Breast epithelium (tissue), 4 donors: ENCODE results near the gene AOX1. TPM values are rescaled to one million over a fixed set of nuclear protein-coding genes. Genes with fewer than 3 reads are reported as not detected.

Source experiments
- DNase-seq, 2 donors: peaks; one replicate each; pipeline ENCODE4 v3.0.0-alpha.2; 2019; ENCODE audit warnings: low spot score in 2 of 2
- H3K27ac ChIP-seq, 2 donors: fragments of 200-600 bp; sonication (generic) in 1 of 2; one replicate each; pipeline ENCODE4 v1.5.1; 2016 to 2019; ENCODE audit warnings: mild to moderate bottlenecking in 1 of 2
- H3K27me3 ChIP-seq, 2 donors: fragments of 200-600 bp; sonication (generic) in 1 of 2; one replicate each; pipeline versions ENCODE4 v1.5.1 to v1.6.0; 2017 to 2019; ENCODE audit warnings: control low read depth in 1 of 2, mild to moderate bottlenecking in 1 of 2
- H3K36me3 ChIP-seq: fragments of 200-600 bp; one replicate; pipeline ENCODE4 v1.5.1; 2019
- H3K4me1 ChIP-seq, 2 donors: fragments of 200-600 bp; sonication (generic); one replicate each; pipeline ENCODE4 v1.5.1; 2016 to 2019; ENCODE audit warnings: control low read depth in 1 of 2
- H3K4me3 ChIP-seq, 3 donors: fragments of 200-600 bp; sonication (generic); 1 replicate in 2 of 3; 2 replicates in 1 of 3; pipeline ENCODE4 v1.5.1; 2016 to 2019; ENCODE audit warnings: mild to moderate bottlenecking in 3 of 3, moderate library complexity in 2 of 3
- H3K9me3 ChIP-seq, 2 donors: fragments of 200-600 bp; sonication (generic) in 1 of 2; one replicate each; pipeline ENCODE4 v1.5.1; 2016 to 2019; ENCODE audit warnings: control low read depth in 1 of 2
- POLR2A ChIP-seq: fragments of 450-650 bp; IDR thresholded peaks from one replicate; pipeline ENCODE4 v1.6.1; 2016; ENCODE audit warnings: antibody characterized with exemption, mild to moderate bottlenecking, moderate library complexity
- POLR2AphosphoS5 ChIP-seq, 3 donors: sonication (generic); formaldehyde crosslinking; IDR thresholded peaks; one replicate each; pipeline ENCODE4 v1.6.1; 2017; ENCODE audit warnings: antibody characterized with exemption in 3 of 3
- intact Hi-C: fragments of 100-400 bp; cut with DNase I; formaldehyde crosslinking; loops from one replicate; pipeline ENCODE4 v1.15.1; 2023; ENCODE audit warnings: low total_unique reads
- total RNA-seq, 3 donors: library from RNA; depleted of rRNA; stranded (reverse); fragments of >200 nt; gene quantifications; one replicate each; pipeline ENCODE4 v1.1.0, GENCODE V29; 2016
- TF ChIP-seq, protein P1 (sequence below), 3 donors: fragments of 450-650 bp; IDR thresholded peaks; one replicate each; pipeline ENCODE4 v1.5.1; 2016 to 2017; ENCODE audit warnings: antibody characterized with exemption in 3 of 3, mild to moderate bottlenecking in 3 of 3, moderate library complexity in 3 of 3

The AOX1 gene
- total RNA-seq, 3 donors from 2014 or later: 100.0 to 611 (median 111) TPM

DNA sequence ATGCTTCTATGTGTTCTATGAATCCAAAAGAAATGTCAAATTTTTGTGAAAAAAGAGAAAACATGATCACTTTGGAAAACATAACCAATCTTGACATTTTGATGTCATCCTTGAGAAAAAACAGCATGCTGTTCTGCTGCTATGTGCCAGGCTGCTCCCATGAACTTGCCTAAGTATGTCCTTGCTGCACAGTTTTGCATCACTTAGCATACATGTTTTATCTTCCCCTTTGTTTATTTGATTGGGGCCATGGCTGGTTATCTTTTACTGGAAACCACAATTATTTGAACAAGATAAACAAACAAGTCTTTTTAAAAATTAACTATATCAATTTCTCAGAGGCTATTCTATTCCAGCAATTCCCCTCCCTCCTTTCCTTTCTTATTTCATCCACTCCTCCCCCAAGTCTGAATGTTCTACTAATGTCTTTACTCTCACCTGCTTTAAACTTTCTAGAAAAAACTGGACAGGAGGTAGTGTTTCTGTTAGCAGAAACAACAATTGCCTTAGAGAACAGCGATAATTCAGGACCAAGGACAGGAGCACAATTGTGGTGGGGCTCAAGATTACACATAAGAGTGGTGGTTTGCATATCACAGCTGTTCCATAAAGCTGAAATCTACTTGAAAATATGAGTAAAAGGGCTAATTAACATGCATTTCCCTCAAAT is 6.7 kb downstream of the AOX1 start:
- no peak for DNase-seq
- TF ChIP-seq POLR2A: no peak
- TF ChIP-seq POLR2AphosphoS5 (IDR thresholded peaks at IDR 0.05): no peak
- TF ChIP-seq, protein P1, sequence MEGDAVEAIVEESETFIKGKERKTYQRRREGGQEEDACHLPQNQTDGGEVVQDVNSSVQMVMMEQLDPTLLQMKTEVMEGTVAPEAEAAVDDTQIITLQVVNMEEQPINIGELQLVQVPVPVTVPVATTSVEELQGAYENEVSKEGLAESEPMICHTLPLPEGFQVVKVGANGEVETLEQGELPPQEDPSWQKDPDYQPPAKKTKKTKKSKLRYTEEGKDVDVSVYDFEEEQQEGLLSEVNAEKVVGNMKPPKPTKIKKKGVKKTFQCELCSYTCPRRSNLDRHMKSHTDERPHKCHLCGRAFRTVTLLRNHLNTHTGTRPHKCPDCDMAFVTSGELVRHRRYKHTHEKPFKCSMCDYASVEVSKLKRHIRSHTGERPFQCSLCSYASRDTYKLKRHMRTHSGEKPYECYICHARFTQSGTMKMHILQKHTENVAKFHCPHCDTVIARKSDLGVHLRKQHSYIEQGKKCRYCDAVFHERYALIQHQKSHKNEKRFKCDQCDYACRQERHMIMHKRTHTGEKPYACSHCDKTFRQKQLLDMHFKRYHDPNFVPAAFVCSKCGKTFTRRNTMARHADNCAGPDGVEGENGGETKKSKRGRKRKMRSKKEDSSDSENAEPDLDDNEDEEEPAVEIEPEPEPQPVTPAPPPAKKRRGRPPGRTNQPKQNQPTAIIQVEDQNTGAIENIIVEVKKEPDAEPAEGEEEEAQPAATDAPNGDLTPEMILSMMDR (IDR thresholded peaks at IDR 0.05): no peak
- intact Hi-C loops: no loop called here
- Histone ChIP-seq H3K4me1 (no peaks in the 10 kb centered on the region), H3K27me3 (no peaks in the 10 kb centered on the region), H3K36me3 (no peaks in the 10 kb centered on the region), H3K27ac (no peak overlapping the region), H3K4me3 (no peak overlapping the region), H3K9me3 (no peaks in the 10 kb centered on the region)

DNA sequence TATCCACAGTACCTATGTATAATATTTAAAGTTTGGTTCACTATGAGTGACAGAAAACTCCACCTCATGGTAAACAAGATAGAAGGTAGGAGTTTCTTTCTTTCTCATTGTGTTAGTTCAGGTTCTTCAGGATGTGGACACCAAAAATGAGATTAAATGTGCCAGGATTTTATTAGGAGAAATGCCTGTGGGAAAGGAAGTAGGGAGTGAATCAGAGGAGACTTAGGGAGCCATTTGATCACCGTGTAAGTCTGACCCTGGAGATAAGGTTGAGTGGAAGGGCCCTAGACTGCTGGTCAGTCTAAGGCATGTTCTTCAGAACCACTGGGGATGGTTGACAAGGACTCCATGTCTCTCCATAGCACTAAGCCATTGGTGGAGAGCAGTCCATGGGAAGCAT is 8.1 kb downstream of the AOX1 start:
- no peaks in the 10 kb centered on the region for H3K27me3 ChIP-seq
- no peaks in the 10 kb centered on the region for H3K4me1 ChIP-seq
- no peaks in the 10 kb centered on the region for H3K36me3 ChIP-seq
- H3K9me3 ChIP-seq: no peaks in the 10 kb centered on the region
- no peak for TF ChIP-seq POLR2AphosphoS5 (IDR thresholded peaks at IDR 0.05)
- TF ChIP-seq, protein P1 (IDR thresholded peaks at IDR 0.05): no peak
- H3K4me3 ChIP-seq: no peak overlapping the region
- no peak overlapping the region for H3K27ac ChIP-seq
- no peak for DNase-seq
- intact Hi-C loops: no loop called here

DNA sequence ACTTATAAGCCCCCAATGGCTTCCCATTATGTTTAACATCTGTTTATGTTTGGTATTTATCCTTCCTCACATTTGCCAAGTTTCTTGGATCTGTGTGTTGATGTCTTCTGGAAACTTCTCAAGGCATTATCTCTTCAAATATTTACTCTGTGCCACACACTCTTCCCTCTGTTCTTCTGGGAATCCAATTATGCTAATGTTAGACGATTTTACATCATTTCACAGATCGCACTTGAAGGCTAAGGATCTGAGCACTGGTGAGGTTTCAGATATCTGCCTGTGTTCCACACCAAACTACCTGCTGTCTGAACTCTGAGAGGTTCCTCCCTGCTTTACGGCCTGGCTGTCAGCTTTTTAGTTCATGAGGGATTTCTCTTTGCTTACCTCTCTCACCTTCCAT is 10.1 kb downstream of the AOX1 start:
- H3K4me3 ChIP-seq: no peak overlapping the region
- no peaks in the 10 kb centered on the region for H3K36me3 ChIP-seq
- H3K27ac ChIP-seq: no peak overlapping the region
- no peaks in the 10 kb centered on the region for H3K9me3 ChIP-seq
- no peak for TF ChIP-seq POLR2A
- TF ChIP-seq, protein P1 (IDR thresholded peaks at IDR 0.05): no peak
- no peak for TF ChIP-seq POLR2AphosphoS5 (IDR thresholded peaks at IDR 0.05)
- intact Hi-C loops: no loop called here
- no peak for DNase-seq
- H3K4me1 ChIP-seq: no peaks in the 10 kb centered on the region
- no peaks in the 10 kb centered on the region for H3K27me3 ChIP-seq

DNA sequence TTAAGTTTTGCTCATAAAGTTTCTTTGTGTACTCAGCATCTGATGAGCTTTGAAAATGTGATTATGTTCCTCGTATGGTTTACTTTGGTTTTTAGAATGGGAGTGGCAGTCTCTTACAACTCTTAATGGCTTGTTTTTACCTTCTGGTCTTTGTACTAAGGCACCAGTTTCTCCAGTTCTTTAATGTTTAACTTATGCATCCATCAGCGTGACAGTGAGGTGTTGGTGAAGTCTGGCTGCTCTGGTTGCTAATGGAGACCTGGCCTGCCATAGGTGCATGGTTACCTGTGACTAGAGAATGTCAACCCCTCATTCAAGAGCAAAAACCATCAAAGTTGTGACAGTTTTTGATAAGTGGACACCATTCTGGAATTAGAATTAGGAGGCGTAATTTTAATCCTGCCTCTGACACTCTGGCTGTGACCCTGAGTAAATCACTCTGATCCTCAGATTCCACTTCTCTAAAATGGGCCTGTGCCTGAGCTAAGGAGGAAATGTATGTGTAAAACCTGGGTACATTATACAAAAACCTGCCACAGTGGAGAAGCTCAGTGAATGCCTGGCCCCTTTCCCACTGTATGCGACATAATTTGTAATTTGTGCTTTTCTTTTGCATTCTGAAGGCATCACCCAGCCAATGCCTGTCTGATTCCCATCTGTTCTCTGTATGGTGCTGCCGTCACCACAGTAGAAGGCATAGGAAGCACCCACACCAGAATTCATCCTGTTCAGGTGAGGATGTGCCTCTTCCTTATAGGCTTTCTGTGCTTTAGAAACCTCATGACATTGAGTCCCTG is 11.2 kb downstream of the AOX1 start:
- Histone ChIP-seq H3K4me1 (no peaks in the 10 kb centered on the region), H3K27ac (no peak overlapping the region), H3K27me3 (no peaks in the 10 kb centered on the region), H3K36me3 (no peaks in the 10 kb centered on the region), H3K4me3 (no peak overlapping the region), H3K9me3 (no peaks in the 10 kb centered on the region)
- DNase-seq: no peak
- intact Hi-C loops: no loop called here
- TF ChIP-seq POLR2A (no peak), POLR2AphosphoS5 (IDR thresholded peaks at IDR 0.05) (no peak)
- TF ChIP-seq, protein P1 (IDR thresholded peaks at IDR 0.05): no peak

DNA sequence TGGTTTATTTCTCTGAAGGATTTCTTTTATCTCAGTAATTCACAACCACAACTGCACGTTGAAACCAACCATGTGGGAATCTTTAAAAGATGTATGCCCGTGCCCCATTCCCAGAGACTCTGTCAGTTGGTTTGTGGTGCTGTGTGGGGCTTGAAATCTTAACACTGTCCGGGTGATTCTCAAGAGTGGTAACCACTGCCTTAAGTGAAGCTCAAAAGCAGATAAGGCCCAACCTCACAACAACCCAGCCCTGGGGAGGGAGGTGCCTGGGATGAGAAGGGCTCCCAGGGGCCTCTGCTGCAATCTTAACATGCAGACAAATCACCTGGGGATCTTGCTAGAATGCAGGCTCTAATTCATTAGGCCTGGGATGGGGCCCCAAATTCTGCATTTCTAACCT is 13.4 kb downstream of the AOX1 start:
- H3K27me3 ChIP-seq: no peaks in the 10 kb centered on the region
- H3K4me1 ChIP-seq: no peaks in the 10 kb centered on the region
- H3K4me3 ChIP-seq: no peak overlapping the region
- no peaks in the 10 kb centered on the region for H3K36me3 ChIP-seq
- no peak for DNase-seq
- intact Hi-C loops: no loop called here
- TF ChIP-seq, protein P1 (IDR thresholded peaks at IDR 0.05): no peak
- TF ChIP-seq POLR2AphosphoS5 (IDR thresholded peaks at IDR 0.05) (no peak), POLR2A (no peak)
- no peak overlapping the region for H3K27ac ChIP-seq
- H3K9me3 ChIP-seq: no peaks in the 10 kb centered on the region
